ENCODE results near the gene SNX5. TPM values are rescaled to one million over a fixed set of nuclear protein-coding genes. Genes with fewer than 3 reads are reported as not detected.

SNX5 gene
- total and polyA plus RNA-seq, 2 of the 8 experiments (the other 6 are each of a cell fraction or from before 2014, with no cell fraction given): 155 to 194 TPM

DNA sequence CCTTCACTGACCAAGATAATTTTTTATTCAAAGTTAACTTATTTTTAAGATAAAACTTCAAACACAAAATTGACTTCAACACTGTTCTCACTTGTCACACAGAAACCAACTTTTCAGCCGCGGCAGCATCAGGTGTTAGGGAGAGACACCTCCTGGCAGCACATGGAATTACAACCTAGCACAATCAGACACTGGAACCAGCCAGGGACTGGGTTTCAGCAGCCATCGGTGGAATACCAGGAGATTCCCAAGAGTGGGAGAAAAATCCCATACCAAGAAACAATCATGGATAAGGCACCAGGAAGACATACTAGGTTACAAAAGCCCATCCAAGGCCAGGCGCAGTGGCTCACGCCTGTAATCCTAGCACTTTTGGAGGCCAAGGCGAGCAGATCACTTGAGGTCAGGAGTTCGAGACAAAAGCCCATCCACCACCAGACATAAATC lies 70.0 kb downstream of the SNX5 start (continued):
- TF ChIP-seq, protein P1, sequence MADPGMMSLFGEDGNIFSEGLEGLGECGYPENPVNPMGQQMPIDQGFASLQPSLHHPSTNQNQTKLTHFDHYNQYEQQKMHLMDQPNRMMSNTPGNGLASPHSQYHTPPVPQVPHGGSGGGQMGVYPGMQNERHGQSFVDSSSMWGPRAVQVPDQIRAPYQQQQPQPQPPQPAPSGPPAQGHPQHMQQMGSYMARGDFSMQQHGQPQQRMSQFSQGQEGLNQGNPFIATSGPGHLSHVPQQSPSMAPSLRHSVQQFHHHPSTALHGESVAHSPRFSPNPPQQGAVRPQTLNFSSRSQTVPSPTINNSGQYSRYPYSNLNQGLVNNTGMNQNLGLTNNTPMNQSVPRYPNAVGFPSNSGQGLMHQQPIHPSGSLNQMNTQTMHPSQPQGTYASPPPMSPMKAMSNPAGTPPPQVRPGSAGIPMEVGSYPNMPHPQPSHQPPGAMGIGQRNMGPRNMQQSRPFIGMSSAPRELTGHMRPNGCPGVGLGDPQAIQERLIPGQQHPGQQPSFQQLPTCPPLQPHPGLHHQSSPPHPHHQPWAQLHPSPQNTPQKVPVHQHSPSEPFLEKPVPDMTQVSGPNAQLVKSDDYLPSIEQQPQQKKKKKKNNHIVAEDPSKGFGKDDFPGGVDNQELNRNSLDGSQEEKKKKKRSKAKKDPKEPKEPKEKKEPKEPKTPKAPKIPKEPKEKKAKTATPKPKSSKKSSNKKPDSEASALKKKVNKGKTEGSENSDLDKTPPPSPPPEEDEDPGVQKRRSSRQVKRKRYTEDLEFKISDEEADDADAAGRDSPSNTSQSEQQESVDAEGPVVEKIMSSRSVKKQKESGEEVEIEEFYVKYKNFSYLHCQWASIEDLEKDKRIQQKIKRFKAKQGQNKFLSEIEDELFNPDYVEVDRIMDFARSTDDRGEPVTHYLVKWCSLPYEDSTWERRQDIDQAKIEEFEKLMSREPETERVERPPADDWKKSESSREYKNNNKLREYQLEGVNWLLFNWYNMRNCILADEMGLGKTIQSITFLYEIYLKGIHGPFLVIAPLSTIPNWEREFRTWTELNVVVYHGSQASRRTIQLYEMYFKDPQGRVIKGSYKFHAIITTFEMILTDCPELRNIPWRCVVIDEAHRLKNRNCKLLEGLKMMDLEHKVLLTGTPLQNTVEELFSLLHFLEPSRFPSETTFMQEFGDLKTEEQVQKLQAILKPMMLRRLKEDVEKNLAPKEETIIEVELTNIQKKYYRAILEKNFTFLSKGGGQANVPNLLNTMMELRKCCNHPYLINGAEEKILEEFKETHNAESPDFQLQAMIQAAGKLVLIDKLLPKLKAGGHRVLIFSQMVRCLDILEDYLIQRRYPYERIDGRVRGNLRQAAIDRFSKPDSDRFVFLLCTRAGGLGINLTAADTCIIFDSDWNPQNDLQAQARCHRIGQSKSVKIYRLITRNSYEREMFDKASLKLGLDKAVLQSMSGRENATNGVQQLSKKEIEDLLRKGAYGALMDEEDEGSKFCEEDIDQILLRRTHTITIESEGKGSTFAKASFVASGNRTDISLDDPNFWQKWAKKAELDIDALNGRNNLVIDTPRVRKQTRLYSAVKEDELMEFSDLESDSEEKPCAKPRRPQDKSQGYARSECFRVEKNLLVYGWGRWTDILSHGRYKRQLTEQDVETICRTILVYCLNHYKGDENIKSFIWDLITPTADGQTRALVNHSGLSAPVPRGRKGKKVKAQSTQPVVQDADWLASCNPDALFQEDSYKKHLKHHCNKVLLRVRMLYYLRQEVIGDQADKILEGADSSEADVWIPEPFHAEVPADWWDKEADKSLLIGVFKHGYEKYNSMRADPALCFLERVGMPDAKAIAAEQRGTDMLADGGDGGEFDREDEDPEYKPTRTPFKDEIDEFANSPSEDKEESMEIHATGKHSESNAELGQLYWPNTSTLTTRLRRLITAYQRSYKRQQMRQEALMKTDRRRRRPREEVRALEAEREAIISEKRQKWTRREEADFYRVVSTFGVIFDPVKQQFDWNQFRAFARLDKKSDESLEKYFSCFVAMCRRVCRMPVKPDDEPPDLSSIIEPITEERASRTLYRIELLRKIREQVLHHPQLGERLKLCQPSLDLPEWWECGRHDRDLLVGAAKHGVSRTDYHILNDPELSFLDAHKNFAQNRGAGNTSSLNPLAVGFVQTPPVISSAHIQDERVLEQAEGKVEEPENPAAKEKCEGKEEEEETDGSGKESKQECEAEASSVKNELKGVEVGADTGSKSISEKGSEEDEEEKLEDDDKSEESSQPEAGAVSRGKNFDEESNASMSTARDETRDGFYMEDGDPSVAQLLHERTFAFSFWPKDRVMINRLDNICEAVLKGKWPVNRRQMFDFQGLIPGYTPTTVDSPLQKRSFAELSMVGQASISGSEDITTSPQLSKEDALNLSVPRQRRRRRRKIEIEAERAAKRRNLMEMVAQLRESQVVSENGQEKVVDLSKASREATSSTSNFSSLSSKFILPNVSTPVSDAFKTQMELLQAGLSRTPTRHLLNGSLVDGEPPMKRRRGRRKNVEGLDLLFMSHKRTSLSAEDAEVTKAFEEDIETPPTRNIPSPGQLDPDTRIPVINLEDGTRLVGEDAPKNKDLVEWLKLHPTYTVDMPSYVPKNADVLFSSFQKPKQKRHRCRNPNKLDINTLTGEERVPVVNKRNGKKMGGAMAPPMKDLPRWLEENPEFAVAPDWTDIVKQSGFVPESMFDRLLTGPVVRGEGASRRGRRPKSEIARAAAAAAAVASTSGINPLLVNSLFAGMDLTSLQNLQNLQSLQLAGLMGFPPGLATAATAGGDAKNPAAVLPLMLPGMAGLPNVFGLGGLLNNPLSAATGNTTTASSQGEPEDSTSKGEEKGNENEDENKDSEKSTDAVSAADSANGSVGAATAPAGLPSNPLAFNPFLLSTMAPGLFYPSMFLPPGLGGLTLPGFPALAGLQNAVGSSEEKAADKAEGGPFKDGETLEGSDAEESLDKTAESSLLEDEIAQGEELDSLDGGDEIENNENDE (IDR thresholded peaks at IDR 0.05; ENCODE audit: insufficient replicate concordance, low read length): no peak
- TF ChIP-seq SRF (IDR thresholded peaks at IDR 0.05; ENCODE audit: low read depth, low read length): no peak
- TF ChIP-seq RNF2 (IDR thresholded peaks at IDR 0.05; ENCODE audit: borderline replicate concordance, low read depth, low read length, missing control alignments, poor library complexity, severe bottlenecking): no peak
- TF ChIP-seq, protein P2, sequence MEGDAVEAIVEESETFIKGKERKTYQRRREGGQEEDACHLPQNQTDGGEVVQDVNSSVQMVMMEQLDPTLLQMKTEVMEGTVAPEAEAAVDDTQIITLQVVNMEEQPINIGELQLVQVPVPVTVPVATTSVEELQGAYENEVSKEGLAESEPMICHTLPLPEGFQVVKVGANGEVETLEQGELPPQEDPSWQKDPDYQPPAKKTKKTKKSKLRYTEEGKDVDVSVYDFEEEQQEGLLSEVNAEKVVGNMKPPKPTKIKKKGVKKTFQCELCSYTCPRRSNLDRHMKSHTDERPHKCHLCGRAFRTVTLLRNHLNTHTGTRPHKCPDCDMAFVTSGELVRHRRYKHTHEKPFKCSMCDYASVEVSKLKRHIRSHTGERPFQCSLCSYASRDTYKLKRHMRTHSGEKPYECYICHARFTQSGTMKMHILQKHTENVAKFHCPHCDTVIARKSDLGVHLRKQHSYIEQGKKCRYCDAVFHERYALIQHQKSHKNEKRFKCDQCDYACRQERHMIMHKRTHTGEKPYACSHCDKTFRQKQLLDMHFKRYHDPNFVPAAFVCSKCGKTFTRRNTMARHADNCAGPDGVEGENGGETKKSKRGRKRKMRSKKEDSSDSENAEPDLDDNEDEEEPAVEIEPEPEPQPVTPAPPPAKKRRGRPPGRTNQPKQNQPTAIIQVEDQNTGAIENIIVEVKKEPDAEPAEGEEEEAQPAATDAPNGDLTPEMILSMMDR (IDR thresholded peaks at IDR 0.05; ENCODE audit: control extremely low read depth in 1 of 3, insufficient read depth in 1 of 3, low read depth in 1 of 3, low read length in 3 of 3): peak; percentile 82 to 91 (median 88)
- TF ChIP-seq RAD21 (IDR thresholded peaks at IDR 0.05 in 1 of 2, conservative IDR thresholded peaks at IDR 0.05 in 1 of 2; ENCODE audit: low read depth in 2 of 2, low read length in 2 of 2): peak; percentile 95 to 96
